ENCODE results near the gene MGAT5. TPM values are rescaled to one million over a fixed set of nuclear protein-coding genes. Genes with fewer than 3 reads are reported as not detected.

Gene MGAT5
- total RNA-seq, 4 donors from 2014 or later, result 32.4 to 65.9 (median 46.6) TPM

DNA sequence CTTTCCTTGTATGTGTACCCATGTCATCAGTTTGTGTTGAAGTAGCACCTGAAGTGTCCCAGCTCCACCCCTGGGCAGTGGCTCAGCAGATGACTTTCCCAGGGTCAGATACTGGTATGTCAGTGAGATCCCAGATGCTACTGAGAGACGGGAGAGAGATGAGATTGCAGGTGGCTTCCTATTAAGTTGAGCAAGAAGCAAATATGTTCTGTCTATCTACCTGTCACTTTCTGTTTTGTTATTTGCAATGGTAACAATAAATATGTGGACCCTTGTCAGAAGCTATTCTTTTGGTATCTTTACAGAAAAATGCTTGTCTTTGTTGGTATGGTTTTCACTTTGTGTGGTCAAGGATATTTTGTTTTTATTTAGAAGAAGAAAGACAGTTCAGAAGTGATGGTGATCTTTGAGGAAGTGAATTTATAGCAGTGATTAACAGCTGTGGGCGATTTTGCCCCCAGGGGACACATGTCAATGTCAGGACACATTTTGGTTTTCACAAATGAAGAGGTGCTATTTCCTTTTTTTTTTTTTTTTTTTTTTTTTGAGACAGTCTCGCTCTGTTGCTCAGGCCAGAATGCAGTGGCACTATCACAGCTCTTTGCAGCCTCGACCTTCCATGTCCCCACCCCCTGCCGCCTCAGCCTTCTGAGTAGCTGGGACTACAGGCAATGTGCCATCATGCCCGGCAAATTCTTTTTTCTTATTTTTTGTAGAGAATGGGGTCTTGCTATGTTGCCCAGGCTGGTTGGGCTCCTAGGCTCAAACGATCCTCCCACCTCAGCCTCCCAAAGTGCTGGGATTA is 21.4 kb downstream of the MGAT5 start:
- Histone ChIP-seq H3K27me3 (no peaks in the 10 kb centered on the region), H3K4me3 (no peak overlapping the region), H3K27ac (no peak overlapping the region), H3K9me3 (no peaks in the 10 kb centered on the region), H3K4me1 (peaks cover 0 to 1% (median 0%) of the 10 kb centered on the region in 3 donors), H3K36me3 (peaks cover 0 to 19% of the 10 kb centered on the region in 2 donors)
- TF ChIP-seq, protein P1, sequence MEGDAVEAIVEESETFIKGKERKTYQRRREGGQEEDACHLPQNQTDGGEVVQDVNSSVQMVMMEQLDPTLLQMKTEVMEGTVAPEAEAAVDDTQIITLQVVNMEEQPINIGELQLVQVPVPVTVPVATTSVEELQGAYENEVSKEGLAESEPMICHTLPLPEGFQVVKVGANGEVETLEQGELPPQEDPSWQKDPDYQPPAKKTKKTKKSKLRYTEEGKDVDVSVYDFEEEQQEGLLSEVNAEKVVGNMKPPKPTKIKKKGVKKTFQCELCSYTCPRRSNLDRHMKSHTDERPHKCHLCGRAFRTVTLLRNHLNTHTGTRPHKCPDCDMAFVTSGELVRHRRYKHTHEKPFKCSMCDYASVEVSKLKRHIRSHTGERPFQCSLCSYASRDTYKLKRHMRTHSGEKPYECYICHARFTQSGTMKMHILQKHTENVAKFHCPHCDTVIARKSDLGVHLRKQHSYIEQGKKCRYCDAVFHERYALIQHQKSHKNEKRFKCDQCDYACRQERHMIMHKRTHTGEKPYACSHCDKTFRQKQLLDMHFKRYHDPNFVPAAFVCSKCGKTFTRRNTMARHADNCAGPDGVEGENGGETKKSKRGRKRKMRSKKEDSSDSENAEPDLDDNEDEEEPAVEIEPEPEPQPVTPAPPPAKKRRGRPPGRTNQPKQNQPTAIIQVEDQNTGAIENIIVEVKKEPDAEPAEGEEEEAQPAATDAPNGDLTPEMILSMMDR (IDR thresholded peaks at IDR 0.05), result no peak
- WGBS, 2 donors (ENCODE audit: low coverage in 1 of 2), result 85 to 89% methylated on average over 3 to 6 of the region's 7 CpGs
- ATAC-seq, result no peak

DNA sequence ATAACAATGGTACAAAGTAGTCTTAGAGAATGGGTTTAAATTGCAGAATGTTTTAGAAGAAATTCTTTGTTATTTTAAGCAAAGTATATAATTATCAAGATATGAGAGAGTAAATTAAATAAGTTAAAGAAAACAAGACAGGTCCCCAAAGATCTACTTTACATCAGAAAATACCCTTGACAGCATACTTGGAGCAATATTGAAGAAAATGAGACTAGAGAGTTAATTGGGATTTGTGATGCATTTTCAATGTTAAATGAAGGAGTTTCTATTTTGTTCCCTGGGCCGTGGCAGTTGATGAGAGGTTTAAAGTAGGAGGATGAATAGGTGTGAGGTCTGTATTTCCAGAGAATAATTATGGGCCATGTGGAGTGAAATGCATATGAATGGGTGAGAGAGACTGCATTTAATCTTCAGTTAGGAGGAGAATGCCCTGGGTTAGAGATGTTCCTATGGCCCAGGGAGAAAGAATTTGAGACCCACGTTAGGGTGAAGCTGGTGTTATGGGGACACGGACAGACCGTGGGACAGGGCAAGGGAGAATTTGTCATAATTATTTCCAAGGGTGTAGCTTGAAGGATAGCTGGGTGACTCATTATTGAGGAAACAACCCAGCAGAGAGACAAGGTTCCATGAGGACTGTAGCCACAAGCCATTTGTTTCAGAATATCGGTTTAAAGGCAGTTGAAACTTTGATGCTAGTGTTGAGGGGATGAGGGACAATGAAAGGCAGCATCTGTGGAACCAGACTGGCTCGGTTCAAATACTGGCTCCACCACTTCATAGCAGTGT is 22.7 kb downstream of the MGAT5 start:
- H3K27me3 ChIP-seq, result no peaks in the 10 kb centered on the region
- H3K4me3 ChIP-seq, result no peak overlapping the region
- H3K4me1 ChIP-seq, result peaks cover 0 to 4% (median 0%) of the 10 kb centered on the region in 3 donors
- H3K36me3 ChIP-seq, result peaks cover 0 to 9% of the 10 kb centered on the region in 2 donors
- WGBS, 2 donors (ENCODE audit: low coverage in 1 of 2), result 78 to 86% methylated on average over 6 of the region's 6 CpGs
- no peak for TF ChIP-seq POLR2A (IDR thresholded peaks at IDR 0.05)
- TF ChIP-seq POLR2AphosphoS5 (IDR thresholded peaks at IDR 0.05), result no peak
- TF ChIP-seq EP300 (IDR thresholded peaks at IDR 0.05), result no peak
- TF ChIP-seq, protein P1 (IDR thresholded peaks at IDR 0.05), result no peak
- H3K27ac ChIP-seq, result no peak overlapping the region
- H3K9me3 ChIP-seq, result no peaks in the 10 kb centered on the region
- no peak for ATAC-seq

GRCh38 chr2:134277223-134277622 is 23.4 kb downstream of the MGAT5 start:
- H3K36me3 ChIP-seq, result peaks cover 0 to 3% of the 10 kb centered on the region in 2 donors
- no peak overlapping the region for H3K4me3 ChIP-seq
- no peaks in the 10 kb centered on the region for H3K9me3 ChIP-seq
- no peak overlapping the region for H3K27ac ChIP-seq
- 98% methylated on average over 4 of the region's 4 CpGs; no CpG with 5 or more reads in 1 of the 2 donors for WGBS, 2 donors (ENCODE audit: low coverage in 1 of 2)
- H3K27me3 ChIP-seq, result no peaks in the 10 kb centered on the region
- ATAC-seq, result no peak
- H3K4me1 ChIP-seq, result peaks cover 0 to 4% (median 0%) of the 10 kb centered on the region in 3 donors
- TF ChIP-seq EP300 (IDR thresholded peaks at IDR 0.05), result no peak
- TF ChIP-seq POLR2AphosphoS5 (IDR thresholded peaks at IDR 0.05), result no peak
- TF ChIP-seq, protein P1 (IDR thresholded peaks at IDR 0.05), result no peak
- TF ChIP-seq POLR2A (IDR thresholded peaks at IDR 0.05), result no peak

- WGBS, 2 donors (ENCODE audit: low coverage in 1 of 2), result 56 to 57% methylated on average over 1 of the region's 1 CpG
- H3K36me3 ChIP-seq, result no peaks in the 10 kb centered on the region
- TF ChIP-seq POLR2A (IDR thresholded peaks at IDR 0.05) (no peak), POLR2AphosphoS5 (IDR thresholded peaks at IDR 0.05) (no peak), EP300 (IDR thresholded peaks at IDR 0.05) (no peak)
- TF ChIP-seq, protein P1 (IDR thresholded peaks at IDR 0.05), result no peak
- no peaks in the 10 kb centered on the region for H3K27me3 ChIP-seq
- no peak overlapping the region for H3K4me3 ChIP-seq
- peaks cover 0 to 4% (median 0%) of the 10 kb centered on the region in 3 donors for H3K4me1 ChIP-seq
- H3K27ac ChIP-seq, result no peak overlapping the region
- H3K9me3 ChIP-seq, result no peaks in the 10 kb centered on the region
- ATAC-seq, result no peak
Observed at GRCh38 chr2:134278553-134278952, 24.7 kb downstream of the MGAT5 start.
